ENCODE measurements around the gene SLC37A1.
A peak's percentile ranks its signal among the peaks of the same experiment; 100 is the strongest.

Gene SLC37A1

DNA sequence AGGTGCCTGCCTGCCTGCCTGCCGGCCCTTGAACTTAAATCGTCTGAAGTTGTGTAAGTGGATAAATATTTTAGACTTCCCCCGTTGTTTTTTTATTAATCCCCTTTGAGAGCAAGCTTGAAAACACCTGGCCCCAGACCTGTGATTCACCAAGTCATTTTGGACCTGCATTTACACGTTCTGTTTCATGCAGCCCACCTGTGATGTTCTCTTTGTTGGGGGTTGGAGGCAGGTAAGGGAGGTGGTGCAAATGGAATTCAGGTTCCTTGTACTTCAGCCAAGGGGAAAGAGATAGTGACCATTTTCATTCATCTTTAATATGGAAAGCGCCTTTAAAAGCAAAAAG is 1.2 kb downstream of the SLC37A1 start:
- DNase-seq = no peak
- Histone ChIP-seq H3K9me3 (ENCODE audit: insufficient read depth, low read length, severe bottlenecking) (no peaks in the 10 kb centered on the region), H2AFZ (ENCODE audit: low read depth, low read length) (no peak overlapping the region; the same call in 1 of the 2 replicates), H3K4me3 (ENCODE audit: low read depth in 1 of 2, low read length in 2 of 2) (peak overlapping the region in 1 of 2 experiments; percentile 84; a peak in 3 of 4 replicates), H3K36me3 (ENCODE audit: insufficient read depth, low read length) (0 out of 2 replicates have a peak, but pooled peaks cover 3% of the 10 kb centered on the region), H3K4me1 (ENCODE audit: insufficient read depth, low read length) (peaks cover 23% of the 10 kb centered on the region), H4K20me1 (ENCODE audit: insufficient read depth, low read length) (no peaks in the 10 kb centered on the region), H3K79me2 (ENCODE audit: insufficient read depth, low read length) (no peaks in the 10 kb centered on the region), H3K9ac (ENCODE audit: low read depth, low read length) (peak overlapping the region; percentile 82; the same call in 1 of the 2 replicates), H3K27me3 (ENCODE audit: insufficient read depth, low read length, poor library complexity) (no peaks in the 10 kb centered on the region), H3K27ac (ENCODE audit: low read length) (no peak overlapping the region), H3K4me2 (ENCODE audit: insufficient read depth, low read length) (peak overlapping the region; percentile 91)
- TF ChIP-seq EZH2 (IDR thresholded peaks at IDR 0.05; ENCODE audit: borderline replicate concordance, low read depth, low read length, severe bottlenecking) = no peak
- TF ChIP-seq, protein P1, sequence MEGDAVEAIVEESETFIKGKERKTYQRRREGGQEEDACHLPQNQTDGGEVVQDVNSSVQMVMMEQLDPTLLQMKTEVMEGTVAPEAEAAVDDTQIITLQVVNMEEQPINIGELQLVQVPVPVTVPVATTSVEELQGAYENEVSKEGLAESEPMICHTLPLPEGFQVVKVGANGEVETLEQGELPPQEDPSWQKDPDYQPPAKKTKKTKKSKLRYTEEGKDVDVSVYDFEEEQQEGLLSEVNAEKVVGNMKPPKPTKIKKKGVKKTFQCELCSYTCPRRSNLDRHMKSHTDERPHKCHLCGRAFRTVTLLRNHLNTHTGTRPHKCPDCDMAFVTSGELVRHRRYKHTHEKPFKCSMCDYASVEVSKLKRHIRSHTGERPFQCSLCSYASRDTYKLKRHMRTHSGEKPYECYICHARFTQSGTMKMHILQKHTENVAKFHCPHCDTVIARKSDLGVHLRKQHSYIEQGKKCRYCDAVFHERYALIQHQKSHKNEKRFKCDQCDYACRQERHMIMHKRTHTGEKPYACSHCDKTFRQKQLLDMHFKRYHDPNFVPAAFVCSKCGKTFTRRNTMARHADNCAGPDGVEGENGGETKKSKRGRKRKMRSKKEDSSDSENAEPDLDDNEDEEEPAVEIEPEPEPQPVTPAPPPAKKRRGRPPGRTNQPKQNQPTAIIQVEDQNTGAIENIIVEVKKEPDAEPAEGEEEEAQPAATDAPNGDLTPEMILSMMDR (IDR thresholded peaks at IDR 0.05; ENCODE audit: borderline replicate concordance, extremely low read depth, low read length, poor library complexity, severe bottlenecking) = no peak
- no peak for ATAC-seq (ENCODE audit: insufficient read depth, low read depth)

DNA sequence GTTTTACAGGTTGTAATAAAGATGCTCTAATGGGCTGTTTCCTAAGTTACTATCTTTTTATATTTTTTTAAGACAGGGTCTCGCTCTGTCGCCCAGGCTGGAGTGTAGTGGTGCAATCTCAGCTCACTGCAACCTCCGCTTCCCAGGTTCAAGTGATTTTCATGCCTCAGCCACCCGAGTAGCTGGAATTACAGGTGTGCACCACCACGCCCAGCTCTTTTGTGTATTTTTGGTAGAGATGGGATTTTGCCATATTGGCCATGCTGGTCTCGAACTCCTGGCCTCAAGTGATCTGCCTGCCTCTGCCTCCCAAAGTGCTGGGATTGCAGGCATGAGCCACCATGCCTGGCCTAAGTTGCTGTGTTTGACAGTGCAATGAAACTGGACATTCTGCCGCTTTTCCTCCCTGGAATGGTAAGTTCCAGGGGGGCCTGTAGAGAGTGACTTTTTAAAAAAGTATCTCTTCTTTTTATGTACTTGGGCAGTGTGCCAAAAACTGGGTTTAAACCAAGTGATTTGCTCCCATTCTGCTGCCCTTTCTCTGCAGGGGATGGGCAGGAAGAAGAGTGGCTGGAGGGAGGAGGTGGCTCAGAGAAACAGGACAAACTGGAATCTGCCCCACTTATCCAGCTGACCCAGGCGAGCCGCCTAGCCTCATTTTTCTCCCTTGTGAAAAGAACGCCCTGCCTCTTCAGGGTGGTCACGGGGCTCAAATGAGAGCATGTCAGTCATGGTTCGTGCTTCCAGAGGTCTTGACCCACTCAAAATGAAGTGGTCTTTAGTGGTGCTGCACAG is 2.3 kb downstream of the SLC37A1 start:
- H2AFZ ChIP-seq (ENCODE audit: low read depth, low read length) = no peak overlapping the region
- 0 out of 2 replicates have a peak, but pooled peaks cover 5% of the 10 kb centered on the region for H3K36me3 ChIP-seq (ENCODE audit: insufficient read depth, low read length)
- no peak overlapping the region for H3K4me3 ChIP-seq (ENCODE audit: low read depth in 1 of 2, low read length in 2 of 2)
- DNase-seq (no peak), ATAC-seq (ENCODE audit: insufficient read depth, low read depth) (no peak)
- no peak for TF ChIP-seq EZH2 (IDR thresholded peaks at IDR 0.05; ENCODE audit: borderline replicate concordance, low read depth, low read length, severe bottlenecking)
- TF ChIP-seq, protein P1 (IDR thresholded peaks at IDR 0.05; ENCODE audit: borderline replicate concordance, extremely low read depth, low read length, poor library complexity, severe bottlenecking) = no peak
- no peak overlapping the region for H3K9ac ChIP-seq (ENCODE audit: low read depth, low read length)
- no peaks in the 10 kb centered on the region for H3K27me3 ChIP-seq (ENCODE audit: insufficient read depth, low read length, poor library complexity)
- H4K20me1 ChIP-seq (ENCODE audit: insufficient read depth, low read length) = no peaks in the 10 kb centered on the region
- H3K4me2 ChIP-seq (ENCODE audit: insufficient read depth, low read length) = no peak overlapping the region
- no peaks in the 10 kb centered on the region for H3K79me2 ChIP-seq (ENCODE audit: insufficient read depth, low read length)
- no peaks in the 10 kb centered on the region for H3K9me3 ChIP-seq (ENCODE audit: insufficient read depth, low read length, severe bottlenecking)
- peaks cover 23% of the 10 kb centered on the region for H3K4me1 ChIP-seq (ENCODE audit: insufficient read depth, low read length)
- no peak overlapping the region for H3K27ac ChIP-seq (ENCODE audit: low read length)

DNA sequence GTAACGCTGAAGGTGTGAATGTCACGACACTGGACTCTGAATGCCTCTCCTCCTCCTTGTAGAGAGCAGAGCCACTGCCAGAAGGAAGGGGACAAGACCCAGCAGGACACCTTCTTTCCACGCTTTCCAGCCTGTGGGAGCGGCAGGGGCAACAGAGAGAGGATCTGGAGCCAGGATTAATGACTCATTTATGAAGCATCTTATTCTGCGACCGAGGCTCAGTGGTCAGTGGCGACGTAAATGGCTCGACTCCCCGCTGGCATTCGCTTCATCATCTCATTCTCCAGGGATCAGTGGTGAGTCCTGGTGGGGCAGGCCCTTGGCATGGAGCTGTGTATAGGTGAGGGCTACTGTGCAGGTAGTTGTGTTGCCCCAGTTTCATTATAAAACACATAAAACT is 4.6 kb downstream of the SLC37A1 start:
- Histone ChIP-seq H3K9me3 (ENCODE audit: insufficient read depth, low read length, severe bottlenecking) (no peaks in the 10 kb centered on the region), H3K4me3 (ENCODE audit: low read depth in 1 of 2, low read length in 2 of 2) (no peak overlapping the region), H4K20me1 (ENCODE audit: insufficient read depth, low read length) (peaks cover 6% of the 10 kb centered on the region; the same call in 1 of the 2 replicates), H3K4me1 (ENCODE audit: insufficient read depth, low read length) (peaks cover 19% of the 10 kb centered on the region), H3K27me3 (ENCODE audit: insufficient read depth, low read length, poor library complexity) (no peaks in the 10 kb centered on the region), H2AFZ (ENCODE audit: low read depth, low read length) (no peak overlapping the region), H3K36me3 (ENCODE audit: insufficient read depth, low read length) (0 out of 2 replicates have a peak, but pooled peaks cover 12% of the 10 kb centered on the region), H3K9ac (ENCODE audit: low read depth, low read length) (no peak overlapping the region), H3K79me2 (ENCODE audit: insufficient read depth, low read length) (no peaks in the 10 kb centered on the region), H3K4me2 (ENCODE audit: insufficient read depth, low read length) (no peak overlapping the region), H3K27ac (ENCODE audit: low read length) (no peak overlapping the region)
- TF ChIP-seq, protein P1 (IDR thresholded peaks at IDR 0.05; ENCODE audit: borderline replicate concordance, extremely low read depth, low read length, poor library complexity, severe bottlenecking) = no peak
- TF ChIP-seq EZH2 (IDR thresholded peaks at IDR 0.05; ENCODE audit: borderline replicate concordance, low read depth, low read length, severe bottlenecking) = no peak
- DNase-seq (no peak), ATAC-seq (ENCODE audit: insufficient read depth, low read depth) (no peak)
